AG04450 (cell line): ENCODE results near the gene ZIC3. TPM values are rescaled to one million over a fixed set of nuclear protein-coding genes. Genes with fewer than 3 reads are reported as not detected.

Experiments
- CTCF ChIA-PET: fragments of 300-600, 350-600 bp; formaldehyde crosslinking; extraction: SDS; loops from one replicate; lab custom pipeline; 2022; ENCODE audit warnings: antibody characterized with exemption, inconsistent platforms; lab: Charles Lee
- POLR2A ChIA-PET: fragments of 350-600 bp; formaldehyde crosslinking; extraction: SDS; loops from one replicate; lab custom pipeline; 2021; ENCODE audit warnings: antibody characterized with exemption, inconsistent platforms; lab: Yijun Ruan, JAX
- DNase-seq: peaks from one replicate; pipeline ENCODE4 v3.0.0-alpha.2; 2011; ENCODE audit warnings: low read depth, low spot score
- H3K27ac ChIP-seq: one replicate; pipeline ENCODE4 v1.5.1; 2012; ENCODE audit warnings: low read depth, low read length, control low read depth
- H3K27me3 ChIP-seq: one replicate; pipeline ENCODE4 v1.6.0; 2012; ENCODE audit warnings: low read length; ENCODE audit not compliant: control insufficient read depth, insufficient read depth
- H3K4me3 ChIP-seq: 2 replicates; pipeline ENCODE4 v1.5.1; 2011; ENCODE audit warnings: mild to moderate bottlenecking, low read depth, low read length, control low read depth
- H3K9me3 ChIP-seq: 2 replicates; pipeline ENCODE4 v1.5.1; 2012; ENCODE audit warnings: low read length; ENCODE audit not compliant: control insufficient read depth, insufficient read depth
- CTCF ChIP-seq: IDR thresholded peaks from 2 replicates; pipeline ENCODE4 v1.5.1; 2011; ENCODE audit warnings: low read depth, low read length, control low read depth, inconsistent platforms
- polyA minus RNA-seq: library from RNA; depleted of rRNA, polyadenylated mRNA; stranded (reverse); fragments of >200 nt; gene quantifications from 2 replicates; pipeline ENCODE4 v1.2.3, GENCODE V29; 2011; rRNA and poly(A)+ RNA removed
- polyA plus RNA-seq: library from polyadenylated mRNA; depleted of rRNA; stranded (reverse); fragments of >200 nt; gene quantifications from 2 replicates; pipeline ENCODE4 v1.2.3, GENCODE V29; 2011; rRNA removed

ZIC3 gene
- polyA plus RNA-seq (not detected in 2 replicates), polyA minus RNA-seq (not detected in 2 replicates)

DNA sequence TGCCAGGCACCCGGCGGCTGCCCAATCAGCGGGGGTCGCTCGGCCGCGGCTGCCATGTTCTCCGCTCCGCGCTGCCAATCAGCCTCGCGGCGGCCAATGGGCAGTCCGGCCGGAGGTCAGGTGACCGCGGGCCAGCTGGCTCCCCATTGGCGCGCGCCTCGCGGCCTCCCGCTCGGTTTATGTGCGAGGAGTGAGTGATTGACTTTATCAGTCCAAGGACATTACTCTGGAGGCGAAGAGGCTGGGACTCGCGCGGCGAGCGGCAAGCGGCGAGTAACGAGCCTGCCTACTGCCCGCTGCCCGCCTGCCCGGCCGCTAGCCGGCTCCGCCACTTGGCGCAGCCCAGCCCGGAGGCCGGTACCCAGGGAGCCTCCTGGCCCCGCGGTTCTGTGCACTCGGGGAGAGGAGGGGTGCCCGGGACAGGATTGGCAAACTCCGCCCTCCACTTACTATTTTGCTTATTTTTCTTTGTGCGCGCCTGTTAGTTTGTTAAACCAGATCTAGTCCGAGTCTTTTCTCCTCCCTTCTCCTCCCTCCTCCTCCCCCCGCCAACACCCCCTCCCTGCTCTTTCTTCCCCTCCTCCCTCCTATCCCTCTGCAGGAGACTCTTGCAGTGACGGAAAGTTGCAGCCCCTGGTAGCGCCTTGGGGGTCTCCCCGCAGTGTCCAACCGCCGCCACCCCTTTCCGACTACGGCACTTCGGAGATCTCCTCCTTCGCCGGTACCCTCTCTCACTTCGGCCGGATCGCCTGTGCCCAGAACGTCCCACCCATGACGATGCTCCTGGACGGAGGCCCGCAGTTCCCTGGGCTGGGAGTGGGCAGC, at the start of gene ZIC3:
ZIC3 (plus strand) TSS at position 207 of the 825 bp plus-strand sequence; CDS start at position 772, 565 bp downstream.
- POLR2A ChIA-PET: no interaction called here
- Histone ChIP-seq H3K27me3 (peaks cover 27% of the 10 kb centered on the region), H3K9me3 (peaks cover 3% of the 10 kb centered on the region; the same call in 1 of the 2 replicates), H3K27ac (no peak within 1 kb of the TSS), H3K4me3 (no peak within 1 kb of the TSS)
- TF ChIP-seq CTCF: no peak
- CTCF ChIA-PET: no interaction called here
- no peak for DNase-seq

- DNase-seq: no peak
- no peak for TF ChIP-seq CTCF
- Histone ChIP-seq H3K27me3 (no peaks in the 10 kb centered on the region), H3K4me3 (no peak overlapping the region), H3K9me3 (no peaks in the 10 kb centered on the region), H3K27ac (no peak overlapping the region)
- POLR2A ChIA-PET: no interaction called here
- CTCF ChIA-PET: no interaction called here
Observed at GRCh38 chrX:137519459-137519858, 46.5 kb upstream of the ZIC3 start.

DNA sequence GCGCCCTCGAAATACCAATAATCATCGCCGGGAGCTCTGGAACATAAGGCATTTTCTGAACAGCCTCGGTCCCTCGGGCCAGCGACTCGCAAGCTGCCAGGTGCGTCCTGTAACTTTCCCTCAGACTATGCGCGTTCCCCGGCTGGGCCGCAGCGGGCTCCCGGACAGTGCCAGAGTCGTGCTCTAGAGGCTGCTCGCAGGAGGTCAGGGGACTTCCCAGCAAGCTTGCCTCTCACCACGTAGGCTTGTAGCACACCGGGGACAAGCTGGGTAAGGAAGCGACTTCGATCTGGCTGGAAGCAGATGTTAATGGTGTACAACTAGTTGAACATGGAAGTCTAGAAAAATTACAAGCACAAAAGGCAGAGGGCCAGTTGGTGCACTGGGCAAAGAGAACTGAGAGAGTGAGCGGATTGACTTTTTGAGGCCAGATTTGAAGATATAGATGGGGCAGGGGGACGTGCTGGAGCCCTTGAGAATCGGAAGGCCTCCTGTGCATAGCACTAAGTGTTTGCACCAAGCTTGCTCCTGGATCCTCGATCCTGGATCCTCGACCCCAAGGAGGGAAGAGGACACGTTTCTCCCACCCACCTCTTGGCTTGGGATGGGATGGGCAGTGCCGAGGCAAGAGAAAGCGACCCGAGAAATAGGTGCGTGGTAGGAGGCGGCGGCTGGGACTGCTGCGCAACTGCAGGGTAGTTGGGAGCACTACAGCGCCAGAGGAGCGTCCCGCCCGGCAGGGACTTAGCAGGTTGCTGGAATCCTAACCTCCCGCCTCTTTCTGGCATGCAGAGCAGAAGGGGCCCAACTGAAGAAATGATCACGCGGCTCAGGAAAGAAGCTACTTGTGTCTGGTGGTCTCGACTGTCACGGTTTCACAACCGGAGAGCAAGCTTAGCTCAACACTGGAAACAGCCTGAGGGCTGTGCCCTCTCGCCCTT, 19.9 kb upstream of the ZIC3 start:
- TF ChIP-seq CTCF: no peak
- H3K9me3 ChIP-seq: no peaks in the 10 kb centered on the region; the same call in 1 of the 2 replicates
- no peak for DNase-seq
- no peak overlapping the region for H3K27ac ChIP-seq
- CTCF ChIA-PET: no interaction called here
- no peak overlapping the region for H3K4me3 ChIP-seq
- POLR2A ChIA-PET: no interaction called here
- peaks cover 3% of the 10 kb centered on the region for H3K27me3 ChIP-seq

DNA sequence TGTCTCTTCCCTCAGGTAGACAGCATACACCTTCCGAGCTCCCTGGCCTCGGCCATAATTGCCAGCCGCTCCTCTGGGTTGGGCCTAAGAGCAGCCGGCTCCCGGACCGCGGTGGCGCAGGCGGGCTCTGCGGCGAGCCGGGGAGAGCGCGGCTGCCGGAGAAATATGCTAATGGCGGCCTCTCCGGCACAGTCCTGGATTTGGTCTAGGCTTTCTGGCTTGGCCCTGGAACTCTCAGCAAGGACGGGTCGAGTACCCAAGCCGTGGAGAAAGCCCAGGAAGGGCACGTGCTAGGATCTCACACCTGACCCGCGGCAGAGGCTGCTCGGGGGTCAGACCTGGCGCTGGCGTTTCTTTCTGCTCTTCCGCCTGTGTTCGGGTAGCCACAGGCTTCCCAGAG, 18.6 kb upstream of the ZIC3 start:
- Histone ChIP-seq H3K27ac (no peak overlapping the region), H3K27me3 (peaks cover 3% of the 10 kb centered on the region), H3K4me3 (no peak overlapping the region), H3K9me3 (no peaks in the 10 kb centered on the region; the same call in 1 of the 2 replicates)
- no peak for TF ChIP-seq CTCF
- ChIA-PET POLR2A (no interaction called here), CTCF (no interaction called here)
- DNase-seq: no peak
